Neuron (in vitro differentiated cells): ENCODE measurements around the gene BEST2.

Source experiments
- H2AFZ ChIP-seq: one replicate; pipeline ENCODE4 v1.6.1; 2013; ENCODE audit warnings: low read depth, mild to moderate bottlenecking, inconsistent platforms, low read length, moderate library complexity
- H3K27me3 ChIP-seq: one replicate; pipeline ENCODE4 v1.6.1; 2013; ENCODE audit warnings: low read length; ENCODE audit not compliant: insufficient read depth
- H3K36me3 ChIP-seq: one replicate; pipeline ENCODE4 v1.6.1; 2013; ENCODE audit warnings: low read length; ENCODE audit not compliant: insufficient read depth
- H3K4me1 ChIP-seq: one replicate; pipeline ENCODE4 v1.6.1; 2013; ENCODE audit warnings: low read length; ENCODE audit not compliant: insufficient read depth
- H3K4me3 ChIP-seq: 2 replicates; pipeline ENCODE4 v1.5.1; 2013; ENCODE audit warnings: mild to moderate bottlenecking, low read length, moderate library complexity
- H3K9me3 ChIP-seq: one replicate; pipeline ENCODE4 v1.6.1; 2013; ENCODE audit warnings: low read length

The BEST2 gene

GRCh38 chr19:12789098-12789903, 37.7 kb downstream of the BEST2 start:
- Histone ChIP-seq H3K27me3 (no peaks in the 10 kb centered on the region), H2AFZ (no peak overlapping the region), H3K36me3 (no peaks in the 10 kb centered on the region), H3K4me3 (peak overlapping the region; percentile 29), H3K9me3 (no peaks in the 10 kb centered on the region), H3K4me1 (peaks cover 54% of the 10 kb centered on the region)

DNA sequence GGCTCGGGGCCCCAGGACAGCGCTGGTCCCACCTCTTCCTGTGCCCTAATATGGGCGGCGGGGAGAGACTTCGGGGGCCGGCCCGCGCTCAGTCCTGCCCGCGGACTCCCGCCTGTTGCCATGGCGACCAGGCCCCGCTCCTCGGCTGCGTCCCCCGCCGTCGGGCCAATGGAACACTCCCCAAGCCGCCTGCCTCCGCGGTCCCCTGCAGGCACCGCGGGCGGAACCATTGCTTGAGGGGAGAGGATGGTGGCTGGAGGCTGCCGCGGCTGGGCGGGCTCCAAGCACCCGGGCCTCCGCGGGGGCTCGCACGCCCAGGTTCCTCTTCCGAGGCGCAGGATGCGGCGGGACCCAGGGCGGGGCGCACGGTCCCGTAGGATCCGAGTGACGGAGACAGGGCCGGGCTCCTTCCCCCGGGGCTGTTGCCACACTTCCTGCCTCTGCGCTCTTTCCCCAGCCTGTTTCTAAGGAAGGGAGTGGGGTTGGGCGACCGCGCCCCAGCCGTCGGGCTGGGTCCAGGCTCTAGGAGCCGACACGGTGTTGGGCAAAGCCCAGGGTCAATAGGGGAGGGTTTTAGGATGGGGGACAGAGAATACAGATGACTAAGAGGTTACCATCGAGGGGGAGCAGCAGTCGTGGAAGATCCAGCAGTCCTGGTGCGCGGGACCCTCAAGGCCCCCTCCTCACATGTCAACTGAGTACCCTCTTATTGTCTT, 38.5 kb downstream of the BEST2 start:
- H3K9me3 ChIP-seq = no peaks in the 10 kb centered on the region
- H3K36me3 ChIP-seq = no peaks in the 10 kb centered on the region
- H3K27me3 ChIP-seq = no peaks in the 10 kb centered on the region
- H3K4me3 ChIP-seq = peak overlapping the region; percentile 44
- peak overlapping the region; percentile 44 for H2AFZ ChIP-seq
- peaks cover 50% of the 10 kb centered on the region for H3K4me1 ChIP-seq

- H3K9me3 ChIP-seq = no peaks in the 10 kb centered on the region
- H3K36me3 ChIP-seq = no peaks in the 10 kb centered on the region
These were observed 39.2 kb downstream of the BEST2 start for GRCh38 chr19:12790628-12791344.

GRCh38 chr19:12791345-12792050, 39.9 kb downstream of the BEST2 start, which contains the start of gene JUNB:
JUNB (plus strand) TSS chr19:12791486; CDS start chr19:12791772, 286 bp downstream.
- H2AFZ ChIP-seq = peak within 1 kb of the TSS; percentile 44
- H3K4me1 ChIP-seq = peaks cover 42% of the 10 kb centered on the region
- H3K9me3 ChIP-seq = no peaks in the 10 kb centered on the region
- H3K27me3 ChIP-seq = no peaks in the 10 kb centered on the region
- no peaks in the 10 kb centered on the region for H3K36me3 ChIP-seq
- peak within 1 kb of the TSS; percentile 47 for H3K4me3 ChIP-seq

More at GRCh38 chr19:12790628-12791344, 39.2 kb downstream of the BEST2 start:
- Histone ChIP-seq H3K27me3 (no peaks in the 10 kb centered on the region), H3K4me1 (peaks cover 43% of the 10 kb centered on the region), H2AFZ (no peak overlapping the region), H3K4me3 (peak overlapping the region; percentile 44)

- Histone ChIP-seq H3K4me1 (peaks cover 42% of the 10 kb centered on the region), H3K27me3 (no peaks in the 10 kb centered on the region), H3K9me3 (no peaks in the 10 kb centered on the region), H3K36me3 (no peaks in the 10 kb centered on the region), H3K4me3 (peak overlapping the region; percentile 47), H2AFZ (peak overlapping the region; percentile 5)
These were observed 40.7 kb downstream of the BEST2 start for GRCh38 chr19:12792051-12792852.

GRCh38 chr19:12792853-12793289, 41.3 kb downstream of the BEST2 start:
- Histone ChIP-seq H3K4me1 (peaks cover 42% of the 10 kb centered on the region), H3K4me3 (peak overlapping the region; percentile 47), H3K27me3 (no peaks in the 10 kb centered on the region), H2AFZ (no peak overlapping the region), H3K9me3 (no peaks in the 10 kb centered on the region), H3K36me3 (no peaks in the 10 kb centered on the region)

GRCh38 chr19:12793290-12794195, 42.0 kb downstream of the BEST2 start:
- peaks cover under 1% of the 10 kb centered on the region for H3K36me3 ChIP-seq

DNA sequence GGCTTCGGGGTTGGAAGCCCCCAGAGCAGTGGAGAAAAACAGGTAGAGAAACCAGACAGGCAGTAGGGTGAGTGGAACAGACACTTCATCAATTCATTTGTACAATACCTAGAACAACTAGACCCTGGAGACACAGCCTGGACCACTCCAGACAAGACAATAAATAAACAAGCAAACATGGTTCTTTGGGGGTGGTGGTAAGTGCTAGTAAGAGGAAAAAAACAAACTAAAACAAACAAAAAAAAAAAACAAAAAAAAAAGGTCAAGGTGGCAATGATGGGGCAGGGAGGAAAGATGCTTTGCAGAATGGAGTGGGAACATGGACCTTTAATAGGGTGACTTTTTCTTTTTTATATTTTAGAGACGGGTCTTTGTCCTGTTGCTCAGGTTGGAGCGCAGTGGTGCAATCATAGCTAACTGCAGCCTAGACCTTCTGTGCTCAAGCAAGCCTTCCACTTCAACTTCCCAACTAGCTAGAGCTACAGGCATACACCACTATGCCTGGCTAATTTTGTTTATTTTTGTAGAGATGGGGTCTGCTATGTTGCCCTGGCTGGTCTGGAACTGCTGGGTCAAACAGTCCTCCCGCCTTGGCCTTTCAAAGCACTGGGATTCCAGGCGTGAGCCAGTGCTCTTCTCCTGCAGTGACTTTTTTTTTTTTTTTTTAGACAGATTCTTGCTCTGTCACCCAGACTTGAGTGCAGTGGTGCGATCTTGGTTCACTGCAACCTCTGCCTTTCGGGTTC, 42.8 kb downstream of the BEST2 start:
- no peaks in the 10 kb centered on the region for H3K27me3 ChIP-seq
- H3K9me3 ChIP-seq = no peaks in the 10 kb centered on the region
- peaks cover 5% of the 10 kb centered on the region for H3K36me3 ChIP-seq
- no peak overlapping the region for H2AFZ ChIP-seq
- peaks cover 29% of the 10 kb centered on the region for H3K4me1 ChIP-seq
- H3K4me3 ChIP-seq = peak overlapping the region; percentile 47

More at GRCh38 chr19:12793290-12794195, 42.0 kb downstream of the BEST2 start:
- Histone ChIP-seq H3K27me3 (no peaks in the 10 kb centered on the region), H3K4me3 (peak overlapping the region; percentile 47), H2AFZ (no peak overlapping the region), H3K4me1 (peaks cover 38% of the 10 kb centered on the region), H3K9me3 (no peaks in the 10 kb centered on the region)

DNA sequence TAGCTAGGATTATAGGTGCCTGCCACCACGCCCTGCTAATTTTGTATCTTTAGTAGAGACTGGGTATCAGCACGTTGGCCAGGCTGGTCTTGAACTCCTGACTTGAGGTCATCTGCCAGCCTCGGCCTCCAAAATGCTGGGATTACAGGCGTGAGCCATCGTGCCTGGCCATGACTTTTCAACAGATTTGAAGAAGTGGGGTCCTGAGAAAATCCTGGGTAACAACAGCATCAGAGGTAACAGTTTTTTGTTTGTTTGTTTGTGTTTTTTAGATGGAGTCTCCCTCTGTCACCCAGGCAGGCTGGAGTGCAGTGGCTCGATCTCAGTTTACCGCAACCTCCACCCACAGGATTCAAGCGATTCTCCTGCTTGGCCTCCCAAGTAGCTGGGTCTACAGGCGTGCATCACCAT, 43.4 kb downstream of the BEST2 start:
- H3K27me3 ChIP-seq = no peaks in the 10 kb centered on the region
- peaks cover 30% of the 10 kb centered on the region for H3K4me1 ChIP-seq
- no peak overlapping the region for H2AFZ ChIP-seq
- no peak overlapping the region for H3K4me3 ChIP-seq
- no peaks in the 10 kb centered on the region for H3K9me3 ChIP-seq
- H3K36me3 ChIP-seq = peaks cover 11% of the 10 kb centered on the region

- no peaks in the 10 kb centered on the region for H3K9me3 ChIP-seq
- no peaks in the 10 kb centered on the region for H3K27me3 ChIP-seq
- no peak overlapping the region for H2AFZ ChIP-seq
- H3K36me3 ChIP-seq = peaks cover 19% of the 10 kb centered on the region
- no peak overlapping the region for H3K4me3 ChIP-seq
- H3K4me1 ChIP-seq = peaks cover 31% of the 10 kb centered on the region
These were observed 44.8 kb downstream of the BEST2 start for GRCh38 chr19:12796146-12797071.
